ENCODE measurements around the gene CNTNAP1.

- peak in 1 of 5 experiments; percentile 8 for TF ChIP-seq CTCF (IDR thresholded peaks at IDR 0.05)
- no peak for TF ChIP-seq POLR2A (IDR thresholded peaks at IDR 0.05)
Observed at GRCh38 chr17:42748908-42749798, 66.8 kb downstream of the CNTNAP1 start.
